Upper lobe of left lung (tissue), 4 donors: ENCODE measurements around the gene PATJ.
"Not testable (repeated sequence)": the region's sequence is repeated elsewhere in the genome, so short reads cannot be mapped to it uniquely, and the experiment has no call there.

Source experiments
- POLR2AphosphoS5 ChIP-seq, 2 donors: sonication (generic); formaldehyde crosslinking; IDR thresholded peaks; one replicate each; pipeline ENCODE4 v1.5.1; 2017; ENCODE audit warnings: antibody characterized with exemption in 2 of 2
- TF ChIP-seq, protein P1 (sequence below), 6 experiments: fragments of 450-650 bp in 4 of 6; fragments of 200-600 bp in 2 of 6; sonication (generic) in 2 of 6; IDR thresholded peaks; one replicate each; pipeline ENCODE4 v1.5.1; 2016 to 2019; ENCODE audit warnings: antibody characterized with exemption in 6 of 6

DNA sequence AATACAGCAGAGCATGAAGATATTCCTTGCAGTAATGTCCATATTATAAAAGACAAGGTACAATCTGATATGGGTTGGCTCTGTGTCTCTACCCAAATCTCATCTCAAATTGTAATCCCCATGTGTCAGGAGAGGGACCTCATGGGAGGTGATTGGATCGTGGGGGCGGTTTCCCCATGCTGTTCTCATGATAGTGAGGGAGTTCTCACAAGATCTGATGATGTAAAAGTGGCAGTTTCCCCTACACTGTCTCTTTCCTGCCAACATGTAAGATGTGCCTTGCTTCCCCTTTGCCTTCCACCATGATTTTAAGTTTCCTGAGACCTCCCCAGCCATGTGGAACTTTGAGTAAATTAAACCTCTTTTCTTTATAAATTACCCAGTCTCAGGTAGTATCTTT is 152.0 kb downstream of the PATJ start:
- TF ChIP-seq, protein P1, sequence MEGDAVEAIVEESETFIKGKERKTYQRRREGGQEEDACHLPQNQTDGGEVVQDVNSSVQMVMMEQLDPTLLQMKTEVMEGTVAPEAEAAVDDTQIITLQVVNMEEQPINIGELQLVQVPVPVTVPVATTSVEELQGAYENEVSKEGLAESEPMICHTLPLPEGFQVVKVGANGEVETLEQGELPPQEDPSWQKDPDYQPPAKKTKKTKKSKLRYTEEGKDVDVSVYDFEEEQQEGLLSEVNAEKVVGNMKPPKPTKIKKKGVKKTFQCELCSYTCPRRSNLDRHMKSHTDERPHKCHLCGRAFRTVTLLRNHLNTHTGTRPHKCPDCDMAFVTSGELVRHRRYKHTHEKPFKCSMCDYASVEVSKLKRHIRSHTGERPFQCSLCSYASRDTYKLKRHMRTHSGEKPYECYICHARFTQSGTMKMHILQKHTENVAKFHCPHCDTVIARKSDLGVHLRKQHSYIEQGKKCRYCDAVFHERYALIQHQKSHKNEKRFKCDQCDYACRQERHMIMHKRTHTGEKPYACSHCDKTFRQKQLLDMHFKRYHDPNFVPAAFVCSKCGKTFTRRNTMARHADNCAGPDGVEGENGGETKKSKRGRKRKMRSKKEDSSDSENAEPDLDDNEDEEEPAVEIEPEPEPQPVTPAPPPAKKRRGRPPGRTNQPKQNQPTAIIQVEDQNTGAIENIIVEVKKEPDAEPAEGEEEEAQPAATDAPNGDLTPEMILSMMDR (IDR thresholded peaks at IDR 0.05), result not testable (repeated sequence)
- not testable (repeated sequence) for TF ChIP-seq POLR2AphosphoS5 (IDR thresholded peaks at IDR 0.05)
